HG03045 (cell line): ENCODE measurements around the gene TRIOBP.
"Not testable (repeated sequence)": the region's sequence is repeated elsewhere in the genome, so short reads cannot be mapped to it uniquely, and the experiment has no call there.

ENCODE experiments used
- ATAC-seq: cut with Tn5 transposase; IDR thresholded peaks from one replicate; pipeline ENCODE4 v1.9.1; 2021; ENCODE audit warnings: mild to moderate bottlenecking, moderate library complexity; ENCODE audit not compliant: unreplicated experiment

Gene TRIOBP

GRCh38 chr22:37696657-37697537 lies at the start of gene TRIOBP:
TSS of gene TRIOBP (plus strand) at chr22:37697048. CDS start at chr22:37701366, 4,318 bp downstream.
- ATAC-seq = peak; percentile 78

GRCh38 chr22:37647317-37647716 lies 49.5 kb upstream of the TRIOBP start:
- no peak for ATAC-seq

- ATAC-seq = no peak
These were observed 48.9 kb upstream of the TRIOBP start for GRCh38 chr22:37647928-37648327.

- ATAC-seq = no peak
These were observed 46.2 kb upstream of the TRIOBP start for GRCh38 chr22:37650463-37651136.

GRCh38 chr22:37654563-37655251 lies 42.1 kb upstream of the TRIOBP start:
- ATAC-seq = no peak

GRCh38 chr22:37655252-37655563 lies 41.6 kb upstream of the TRIOBP start:
- ATAC-seq = no peak

GRCh38 chr22:37656583-37656982 lies 40.3 kb upstream of the TRIOBP start:
- not testable (repeated sequence) for ATAC-seq

- ATAC-seq = no peak
These were observed 39.2 kb upstream of the TRIOBP start for GRCh38 chr22:37657590-37658132.

- peak; percentile 86 for ATAC-seq
These were observed 38.4 kb upstream of the TRIOBP start, which contains the start of gene PDXP for GRCh38 chr22:37658133-37659065. TSS of gene PDXP (plus strand) at chr22:37658723. CDS start at chr22:37658783, 60 bp downstream.

GRCh38 chr22:37659066-37659896 lies 37.6 kb upstream of the TRIOBP start:
- ATAC-seq = peak; percentile 6

- ATAC-seq = no peak
These were observed 36.7 kb upstream of the TRIOBP start for GRCh38 chr22:37659897-37660708.

GRCh38 chr22:37660709-37661045 lies 36.2 kb upstream of the TRIOBP start:
- no peak for ATAC-seq

- ATAC-seq = no peak
These were observed 35.5 kb upstream of the TRIOBP start for GRCh38 chr22:37661160-37661924.

GRCh38 chr22:37662039-37662438 lies 34.8 kb upstream of the TRIOBP start:
- no peak for ATAC-seq

- ATAC-seq = no peak
These were observed 33.2 kb upstream of the TRIOBP start for GRCh38 chr22:37663521-37664140.

- no peak for ATAC-seq
These were observed 32.4 kb upstream of the TRIOBP start for GRCh38 chr22:37664249-37665101.
